Hematopoietic multipotent progenitor cell (in vitro differentiated cells): ENCODE measurements around the gene OR2V2. TPM values are rescaled to one million over a fixed set of nuclear protein-coding genes. Genes with fewer than 3 reads are reported as not detected.
"Not testable (repeated sequence)": the region's sequence is repeated elsewhere in the genome, so short reads cannot be mapped to it uniquely, and the experiment has no call there.

Experiments
- DNase-seq, 3 donors: peaks; one replicate each; pipeline ENCODE4 v3.0.0-alpha.2; 2011 to 2015; ENCODE audit warnings: low read depth in 2 of 3, low spot score in 2 of 3
- total RNA-seq: library from RNA; depleted of rRNA; stranded (reverse); fragments of >200 nt; gene quantifications from one replicate; pipeline ENCODE4 v1.2.3, GENCODE V29; 2012

OR2V2 gene
- total RNA-seq, 1 donor, result under 0.01 TPM

DNA sequence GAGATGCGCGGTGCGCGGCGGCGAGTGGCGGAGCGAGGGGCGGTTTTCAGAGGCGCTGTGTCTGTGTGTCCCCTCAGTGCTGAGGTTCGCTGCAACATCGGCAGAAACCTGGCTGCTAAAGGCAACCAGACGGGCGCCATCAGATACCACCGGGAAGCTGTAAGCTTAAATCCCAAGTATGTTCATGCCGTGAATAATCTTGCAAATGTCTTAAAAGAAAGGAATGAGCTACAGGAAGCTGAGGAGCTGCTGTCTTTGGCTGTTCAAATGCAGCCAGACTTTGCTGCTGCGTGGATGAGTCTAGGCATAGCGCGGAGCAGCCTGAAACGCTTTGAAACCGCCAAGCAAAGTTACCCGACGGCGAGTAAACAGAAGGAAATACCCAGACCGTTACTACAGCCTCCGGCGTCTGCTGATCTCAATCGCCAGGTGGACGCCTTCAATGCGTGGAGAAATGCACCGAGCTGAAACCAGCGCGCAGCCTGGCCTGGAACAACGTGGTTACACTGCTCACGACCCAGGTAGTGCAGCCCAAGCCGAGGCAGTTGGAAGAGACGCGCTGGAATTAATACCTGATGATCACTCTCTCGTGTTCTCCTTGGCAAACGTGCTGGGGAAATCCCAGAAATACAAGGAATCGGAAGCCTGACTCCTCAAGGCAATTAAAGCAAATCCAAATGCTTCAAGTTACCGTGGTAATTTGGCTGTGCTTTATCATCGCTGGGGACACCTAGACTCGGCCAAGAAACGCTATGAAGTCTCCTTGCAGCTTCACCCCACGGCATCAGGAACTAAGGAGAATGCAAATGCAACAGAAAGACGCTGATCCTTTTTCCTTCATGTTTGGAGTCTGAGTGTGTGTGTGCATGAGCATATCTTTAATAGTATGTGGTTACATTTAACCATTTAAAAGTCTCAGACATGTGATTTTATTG, 32.3 kb upstream of the OR2V2 start:
- peak in 1 of 3 donors; percentile 23 for DNase-seq

GRCh38 chr5:181118369-181118768, 29.0 kb upstream of the OR2V2 start:
- no peak for DNase-seq

- no peak for DNase-seq
These were observed 28.3 kb upstream of the OR2V2 start for GRCh38 chr5:181119105-181119504.

DNA sequence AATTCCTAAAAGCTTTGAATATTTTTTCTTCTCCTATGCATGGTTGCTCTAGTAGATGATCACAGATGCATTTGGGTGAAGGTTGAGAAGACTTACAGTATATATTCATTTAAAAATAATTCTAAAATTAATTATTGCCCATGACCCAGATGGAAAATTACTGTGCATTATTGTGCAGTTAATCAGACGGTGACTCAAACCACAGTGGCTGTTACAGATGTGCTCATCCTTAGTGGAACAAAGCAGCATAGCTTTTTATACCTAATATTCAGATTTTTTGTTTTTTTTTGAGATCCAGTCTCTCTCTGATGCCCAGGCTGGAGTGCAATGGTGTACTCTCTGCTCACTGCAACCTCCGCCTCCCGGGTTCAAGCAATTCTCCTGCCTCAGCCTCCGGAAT, 27.1 kb upstream of the OR2V2 start:
- no peak for DNase-seq

DNA sequence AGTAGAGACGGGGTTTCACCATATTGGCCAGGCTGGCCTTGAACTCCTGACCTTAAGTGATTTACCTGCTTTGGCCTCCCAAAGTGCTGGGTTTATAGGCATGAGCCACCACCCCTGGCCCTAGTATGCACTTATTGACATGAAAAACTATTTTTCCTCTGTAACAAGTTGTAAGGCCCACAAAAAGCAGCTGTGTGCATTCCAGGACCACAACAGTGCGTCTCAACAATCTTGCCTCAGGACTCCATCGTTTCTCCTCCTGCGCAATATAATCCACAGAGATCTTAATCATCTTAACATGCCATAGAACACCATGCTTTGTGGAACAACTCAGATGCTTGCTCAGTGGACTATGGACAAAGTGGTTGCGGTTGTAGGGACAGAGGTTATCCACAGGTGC, 26.6 kb upstream of the OR2V2 start:
- no peak for DNase-seq

GRCh38 chr5:181121675-181122561, 25.5 kb upstream of the OR2V2 start:
- DNase-seq, result no peak

GRCh38 chr5:181124526-181124925, 22.9 kb upstream of the OR2V2 start:
- DNase-seq, result no peak

DNA sequence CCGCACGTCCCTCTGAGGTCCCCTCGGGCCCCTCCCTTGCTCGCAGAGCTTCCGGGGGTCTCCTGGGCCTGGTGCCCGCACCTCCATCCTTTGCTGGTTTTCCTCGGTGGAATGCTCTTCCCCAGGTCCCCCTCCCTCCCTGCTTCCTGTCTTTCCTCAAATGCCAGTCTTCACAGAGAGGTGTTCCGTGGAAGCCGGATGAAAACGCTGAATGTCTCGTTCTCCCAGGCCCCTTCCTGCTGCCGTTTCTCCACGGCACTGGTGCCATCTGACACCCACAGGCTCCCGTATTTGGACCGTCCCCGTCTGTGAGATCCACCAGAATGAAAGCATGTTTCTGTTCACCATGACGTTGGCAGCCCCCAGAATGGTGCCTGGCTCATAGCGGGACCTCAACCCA, 20.5 kb upstream of the OR2V2 start:
- DNase-seq, result no peak

- DNase-seq, result no peak
These were observed 19.9 kb upstream of the OR2V2 start for GRCh38 chr5:181127456-181127855.

DNA sequence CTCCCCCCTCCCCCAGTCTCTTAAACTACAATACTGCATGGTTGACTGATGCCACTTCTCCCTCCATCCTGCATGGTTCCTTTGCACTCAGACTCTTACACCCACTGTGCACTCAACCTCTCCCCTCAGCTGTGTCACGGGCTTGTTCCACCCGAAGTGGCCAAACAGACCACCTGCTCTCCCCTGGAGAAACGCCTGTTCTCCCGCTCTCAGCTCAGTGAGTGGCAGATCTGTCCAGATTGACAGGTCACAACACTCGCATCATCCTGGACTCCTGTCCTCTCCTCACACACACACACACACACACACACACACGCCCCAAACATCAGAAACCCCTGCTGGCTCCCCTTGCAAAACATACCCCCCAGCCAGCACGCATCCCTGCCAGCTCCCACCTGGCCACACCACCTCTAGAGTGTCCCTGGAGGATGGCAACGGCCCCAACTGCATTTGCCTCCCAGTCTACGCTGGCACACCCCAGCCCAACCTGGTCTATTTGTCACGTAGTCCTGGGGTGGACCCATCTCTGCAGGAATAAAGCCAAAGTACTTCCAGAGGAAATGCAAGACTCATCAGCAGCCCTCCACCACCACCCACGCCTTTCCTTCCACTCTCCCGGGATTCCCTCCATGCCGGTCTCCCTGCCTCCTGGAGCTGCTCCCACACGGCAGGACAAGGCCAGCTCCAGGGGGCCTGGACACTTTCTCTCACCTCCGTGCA, 19.3 kb upstream of the OR2V2 start:
- no peak for DNase-seq

GRCh38 chr5:181129601-181130000, 17.8 kb upstream of the OR2V2 start:
- DNase-seq, result no peak

DNA sequence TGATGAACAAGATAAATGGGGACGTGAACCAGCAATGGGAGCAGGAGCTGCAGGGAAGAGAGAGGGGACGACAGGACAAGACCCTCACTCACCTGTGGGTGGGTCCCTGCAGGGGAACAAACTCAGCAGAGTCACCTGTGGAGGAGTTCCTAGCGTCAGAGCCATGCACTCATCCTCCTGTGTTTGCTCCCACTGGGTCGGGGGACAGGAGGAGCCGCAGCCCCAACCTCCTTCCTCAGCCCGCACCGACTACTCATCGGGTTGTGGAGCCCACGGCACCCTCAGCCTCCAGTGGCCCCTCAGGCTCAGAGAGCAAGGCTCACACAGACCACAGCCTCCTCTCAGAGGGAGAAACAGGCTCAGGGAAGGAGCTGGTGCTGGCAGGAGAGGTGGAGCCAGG, 17.3 kb upstream of the OR2V2 start:
- DNase-seq, result not testable (repeated sequence)

GRCh38 chr5:181130832-181131496, 16.4 kb upstream of the OR2V2 start, which contains the start of gene OR2V1:
OR2V1 (minus strand) TSS chr5:181131169; CDS start chr5:181125304, 5,865 bp downstream.
- DNase-seq, result no peak

DNA sequence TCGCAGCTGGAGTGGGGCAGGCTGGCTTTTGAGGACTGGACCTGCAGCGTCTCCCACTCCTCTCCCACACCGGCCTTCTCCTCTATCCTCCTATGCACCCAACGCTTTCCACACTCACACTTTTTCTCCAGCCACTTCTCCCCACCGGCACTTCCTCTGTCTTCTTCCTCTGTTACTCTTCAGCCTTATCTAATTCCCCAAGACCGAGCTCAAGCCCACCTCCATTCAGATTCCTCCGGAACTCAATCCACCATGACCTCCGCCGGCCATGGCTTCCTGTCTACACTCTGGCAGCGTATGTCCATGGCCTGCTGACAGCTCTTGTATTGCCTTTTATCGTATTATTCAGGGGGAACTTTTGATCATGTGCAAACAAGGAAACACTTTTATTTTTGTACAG, 15.9 kb upstream of the OR2V2 start:
- DNase-seq, result no peak

DNA sequence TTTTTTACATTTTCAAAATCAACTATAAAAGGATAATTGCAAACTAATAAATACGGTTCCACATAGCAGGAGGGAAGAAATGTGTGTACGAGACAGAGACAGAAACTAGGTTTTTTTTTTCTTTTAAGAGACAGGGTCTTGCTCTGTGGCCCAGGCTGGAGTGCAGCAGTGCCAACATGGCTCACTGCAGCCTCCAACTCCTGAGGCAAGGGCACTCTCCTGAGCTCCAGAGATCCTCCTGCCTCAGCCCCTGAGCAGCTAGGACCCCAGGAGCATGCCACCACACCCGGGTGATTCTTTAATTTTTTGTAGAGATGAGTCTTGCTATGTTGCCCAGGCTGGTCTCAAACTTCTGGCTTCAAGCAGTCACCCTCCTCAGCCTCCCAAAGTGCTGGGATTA, 14.3 kb upstream of the OR2V2 start:
- DNase-seq, result no peak

- DNase-seq, result peak in 2 of 3 donors; percentile 24 to 27
These were observed 13.7 kb upstream of the OR2V2 start for GRCh38 chr5:181133610-181134231.

DNA sequence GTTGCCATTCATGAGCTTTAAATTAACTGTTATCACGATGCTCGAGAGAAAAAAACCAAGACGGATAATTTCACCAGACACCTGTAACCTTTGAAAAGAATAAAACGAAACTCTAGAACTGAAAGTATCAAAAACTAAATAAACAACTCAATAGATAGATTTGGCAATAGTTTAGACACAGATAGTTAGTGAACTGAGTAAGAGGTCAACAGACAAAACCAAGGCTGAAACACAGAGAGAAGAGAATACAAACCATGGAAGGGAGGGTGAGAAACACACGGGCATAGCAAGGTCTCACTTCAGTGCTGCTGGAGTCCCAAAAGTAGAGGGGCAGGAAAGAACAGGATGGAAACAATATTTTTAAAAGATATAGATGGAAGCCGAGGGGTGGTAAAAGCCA, 13.1 kb upstream of the OR2V2 start:
- no peak for DNase-seq

DNA sequence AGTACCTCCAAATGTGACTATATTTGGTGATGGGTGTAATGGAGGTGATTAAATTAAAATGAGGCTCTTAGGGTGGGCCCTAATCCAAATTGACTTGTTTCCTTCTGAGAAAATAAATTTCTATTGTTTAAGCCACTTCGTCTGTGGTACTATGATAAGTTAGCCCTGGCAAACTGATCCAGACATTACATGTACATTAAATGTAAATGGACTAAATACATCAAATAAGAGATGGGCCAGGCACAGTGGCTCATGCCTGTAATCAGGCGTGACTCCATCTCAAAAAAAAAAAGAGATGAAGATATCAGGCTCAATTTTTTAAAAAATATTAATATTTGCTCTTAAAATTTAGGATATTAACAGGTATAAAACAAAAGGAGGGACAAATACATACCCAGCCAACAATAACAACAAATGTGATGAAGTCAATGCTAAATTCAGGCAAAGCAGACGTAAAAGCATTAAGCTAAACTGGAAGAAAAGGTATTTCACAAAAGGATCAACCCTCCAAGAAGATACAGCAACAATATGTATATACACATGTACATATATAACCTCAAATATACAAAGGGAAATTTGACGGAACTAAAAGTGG, 10.9 kb upstream of the OR2V2 start:
- DNase-seq, result no peak

DNA sequence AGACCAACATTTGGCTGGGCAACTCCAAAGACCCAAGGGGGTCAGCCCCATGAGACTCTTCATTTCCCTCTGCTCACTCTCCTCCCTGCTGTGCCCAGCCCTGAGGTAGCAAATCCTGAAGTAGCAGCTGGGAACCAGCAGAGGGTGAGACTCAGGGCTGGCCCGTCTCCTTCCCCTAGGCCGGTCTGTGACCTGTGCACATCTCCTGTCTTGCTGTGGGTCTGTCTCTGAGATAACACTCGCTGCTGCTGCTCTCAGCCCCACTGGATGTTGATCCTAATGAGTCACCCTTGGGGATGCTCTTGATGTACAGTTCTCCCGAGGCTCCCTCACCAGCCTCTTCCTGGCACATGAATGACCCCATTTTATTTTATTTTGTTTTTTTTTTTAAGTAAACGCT, 9.1 kb upstream of the OR2V2 start:
- DNase-seq, result no peak
